GM12878 (cell line): ENCODE measurements around the gene RUBCNL. TPM values are rescaled to one million over a fixed set of nuclear protein-coding genes. Genes with fewer than 3 reads are reported as not detected.

ENCODE experiments used
- ASH2L ChIP-seq: fragments of 300-600, 200-600 bp; sonication (generic); IDR thresholded peaks from 2 replicates; pipeline ENCODE4 v1.6.1; 2017; ENCODE audit warnings: low read depth, mild to moderate bottlenecking, borderline replicate concordance
- ATF7 ChIP-seq: fragments of 450-650 bp; IDR thresholded peaks from 2 replicates; pipeline ENCODE4 v1.6.1; 2016; ENCODE audit warnings: low read depth, mild to moderate bottlenecking
- BCL11A ChIP-seq: IDR thresholded peaks from 2 replicates; pipeline ENCODE4 v1.6.1; 2011; ENCODE audit warnings: low read depth, low read length
- BCL3 ChIP-seq: IDR thresholded peaks from 2 replicates; pipeline ENCODE4 v1.6.1; 2011; ENCODE audit warnings: borderline replicate concordance, low read depth, mild to moderate bottlenecking, moderate library complexity, low read length; ENCODE audit not compliant: insufficient read depth, poor library complexity, severe bottlenecking
- BMI1 ChIP-seq: fragments of 450-650 bp; IDR thresholded peaks from 2 replicates; pipeline ENCODE4 v1.6.1; 2016; ENCODE audit warnings: mild to moderate bottlenecking, moderate library complexity, borderline replicate concordance
- CHD1 ChIP-seq: IDR thresholded peaks from 2 replicates; pipeline ENCODE4 v1.6.1; 2012; ENCODE audit warnings: low read depth, low read length, improper control_type of control experiment
- EGR1 ChIP-seq, 2 experiments: IDR thresholded peaks; 1 replicate in 1 of 2; 2 replicates in 1 of 2; pipeline ENCODE4 v1.6.1; 2011 to 2012; ENCODE audit warnings: low read depth in 2 of 2, low read length in 2 of 2, borderline replicate concordance in 1 of 2, mild to moderate bottlenecking in 1 of 2, moderate library complexity in 1 of 2
- EZH2 ChIP-seq: IDR thresholded peaks from 2 replicates; pipeline ENCODE4 v1.6.1; 2012; ENCODE audit warnings: low read depth, mild to moderate bottlenecking, control low read depth, inconsistent platforms, low read length, borderline replicate concordance; ENCODE audit not compliant: control insufficient read depth
- FOS ChIP-seq: IDR thresholded peaks from 3 replicates; pipeline ENCODE4 v1.6.1; 2011; ENCODE audit warnings: borderline replicate concordance; ENCODE audit not compliant: insufficient read length; ENCODE audit errors: extremely low read depth
- FOXK2 ChIP-seq: fragments of 450-650 bp; IDR thresholded peaks from 2 replicates; pipeline ENCODE4 v1.6.1; 2017; ENCODE audit warnings: mild to moderate bottlenecking, moderate library complexity
- FOXM1 ChIP-seq: IDR thresholded peaks from 2 replicates; pipeline ENCODE4 v1.6.1; 2012; ENCODE audit warnings: low read depth, mild to moderate bottlenecking, inconsistent platforms, low read length, moderate library complexity
- HDAC2 ChIP-seq: fragments of 200-600 bp; sonication (generic); IDR thresholded peaks from 2 replicates; pipeline ENCODE4 v1.6.1; 2017
- HDGF ChIP-seq: fragments of 450-650 bp; IDR thresholded peaks from 2 replicates; pipeline ENCODE4 v1.6.1; 2016; ENCODE audit warnings: antibody characterized with exemption
- JUNB ChIP-seq: IDR thresholded peaks from 2 replicates; pipeline ENCODE4 v1.6.1; 2016; ENCODE audit warnings: antibody characterized with exemption, mild to moderate bottlenecking
- MTA2 ChIP-seq: fragments of 450-650 bp; IDR thresholded peaks from 2 replicates; pipeline ENCODE4 v1.6.1; 2016; ENCODE audit warnings: low read depth, mild to moderate bottlenecking, moderate library complexity
- MYB ChIP-seq: fragments of 150-350 bp; IDR thresholded peaks from 2 replicates; pipeline ENCODE4 v1.6.1; 2014; ENCODE audit warnings: mild to moderate bottlenecking, low read depth, low read length, borderline replicate concordance
- NFIC ChIP-seq: IDR thresholded peaks from 2 replicates; pipeline ENCODE4 v1.6.1; 2012; ENCODE audit warnings: low read depth, mild to moderate bottlenecking, inconsistent platforms, low read length, moderate library complexity
- NFYB ChIP-seq: IDR thresholded peaks from 2 replicates; pipeline ENCODE4 v1.6.1; 2011; ENCODE audit warnings: low read depth, mild to moderate bottlenecking, low read length, improper control_type of control experiment, moderate library complexity; ENCODE audit not compliant: insufficient read depth
- NR2C2 ChIP-seq: IDR thresholded peaks from 2 replicates; pipeline ENCODE4 v1.6.1; 2011; ENCODE audit warnings: borderline replicate concordance, low read depth; ENCODE audit not compliant: control insufficient read depth, insufficient read length
- NRF1 ChIP-seq: conservative IDR thresholded peaks from 2 replicates; pipeline ENCODE4 v1.6.1; 2011; ENCODE audit warnings: mild to moderate bottlenecking, low read depth, low read length, improper control_type of control experiment
- POLR2AphosphoS5 ChIP-seq: IDR thresholded peaks from 2 replicates; pipeline ENCODE4 v1.6.1; 2011; ENCODE audit warnings: mild to moderate bottlenecking, low read length, inconsistent platforms
- SMAD5 ChIP-seq: IDR thresholded peaks from 2 replicates; pipeline ENCODE4 v1.6.1; 2016; ENCODE audit warnings: antibody characterized with exemption, low read depth
- SMC3 ChIP-seq: IDR thresholded peaks from 2 replicates; pipeline ENCODE4 v1.6.1; 2011; ENCODE audit warnings: low read length, improper control_type of control experiment, borderline replicate concordance
- SPI1 ChIP-seq: IDR thresholded peaks from 2 replicates; pipeline ENCODE4 v1.6.1; 2011; ENCODE audit warnings: low read depth, mild to moderate bottlenecking, low read length, moderate library complexity, borderline replicate concordance; ENCODE audit not compliant: insufficient read depth
- SREBF2 ChIP-seq: IDR thresholded peaks from 2 replicates; pipeline ENCODE4 v1.6.1; 2012; ENCODE audit warnings: mild to moderate bottlenecking, low read length
- SRF ChIP-seq, 2 experiments: IDR thresholded peaks; 2 replicates each; pipeline ENCODE4 v1.6.1; 2011; ENCODE audit warnings: low read depth in 2 of 2, low read length in 2 of 2, mild to moderate bottlenecking in 1 of 2, moderate library complexity in 1 of 2
- TBL1XR1 ChIP-seq: IDR thresholded peaks from 2 replicates; pipeline ENCODE4 v1.6.1; 2012; ENCODE audit warnings: low read depth, low read length, improper control_type of control experiment
- USF1 ChIP-seq: IDR thresholded peaks from 2 replicates; pipeline ENCODE4 v1.6.1; 2011; ENCODE audit warnings: borderline replicate concordance, low read depth, mild to moderate bottlenecking, moderate library complexity, mixed read lengths, low read length; ENCODE audit not compliant: insufficient read depth; ENCODE audit errors: extremely low read length
- YY1 ChIP-seq: IDR thresholded peaks from 2 replicates; pipeline ENCODE4 v1.6.1; 2011; ENCODE audit warnings: low read depth, mild to moderate bottlenecking, low read length
- ZNF217 ChIP-seq: fragments of 450-650 bp; IDR thresholded peaks from 2 replicates; pipeline ENCODE4 v1.6.1; 2017; ENCODE audit warnings: antibody characterized with exemption, mild to moderate bottlenecking
- ZSCAN29 ChIP-seq: fragments of 450-650 bp; IDR thresholded peaks from 2 replicates; pipeline ENCODE4 v1.6.1; 2017; ENCODE audit warnings: mild to moderate bottlenecking, moderate library complexity
- polyA plus RNA-seq, 11 experiments: library from polyadenylated mRNA; depleted of rRNA in 4 of 11; unstranded in 6 of 11; stranded (reverse) in 5 of 11; fragments of >200 nt; fragmentation: Nextera tagmentation in 4 of 11; fragmentation: Illumina TruSeq in 1 of 11; extraction: Ambion mirVana in 4 of 11; extraction: Trizol in 1 of 11; gene quantifications; 1 replicate in 1 of 11; 2 replicates in 10 of 11; pipeline versions ENCODE4 v1.2.1 to v1.2.3, GENCODE V29; 2011 to 2016; ENCODE audit warnings: inconsistent platforms in 2 of 11, missing spikeins in 2 of 11, low read depth in 1 of 11
- total RNA-seq, 4 experiments: library from RNA; depleted of rRNA in 3 of 4; stranded (reverse); fragments of >200 nt in 3 of 4; fragmentation: Illumina TruSeq in 1 of 4; extraction: Trizol in 1 of 4; gene quantifications; 2 replicates each; pipeline versions ENCODE4 v1.2.1 to v1.2.3, GENCODE V29; 2013 to 2021

Gene RUBCNL
- total and polyA plus RNA-seq, 10 of the 15 experiments (the other 5 are each of a cell fraction or from before 2014, with no cell fraction given), result 0.71 to 51.9 (median 38.2) TPM

- TF ChIP-seq USF1 (no peak), NFIC (peak; percentile 96), CHD1 (no peak), SMAD5 (no peak), NFYB (no peak), FOS (no peak), NRF1 (no peak), FOXK2 (no peak), SREBF2 (no peak), MTA2 (no peak), BMI1 (no peak), HDGF (no peak), NR2C2 (no peak), EZH2 (no peak), SPI1 (peak; percentile 31; the same call in 1 of the 2 replicates), JUNB (peak; percentile 96), SRF (IDR thresholded peaks at IDR 0.05; ENCODE audit: low read depth in 2 of 2, low read length in 2 of 2) (peak in 1 of 2 experiments; percentile 65; a peak in 2 of 4 replicates), BCL3 (peak; percentile 83), ATF7 (no peak), BCL11A (peak; percentile 79), YY1 (no peak), HDAC2 (no peak), POLR2AphosphoS5 (no peak), MYB (no peak), ZNF217 (peak; percentile 41; the same call in 1 of the 2 replicates), ZSCAN29 (no peak), ASH2L (no peak), EGR1 (IDR thresholded peaks at IDR 0.05; ENCODE audit: borderline replicate concordance in 1 of 2, low read depth in 2 of 2, low read length in 2 of 2) (no peak), SMC3 (no peak), FOXM1 (peak; percentile 88), TBL1XR1 (no peak)
These were observed 32.6 kb downstream of the RUBCNL start (continued) for GRCh38 chr13:46354156-46355087.
